ENCODE results near the gene RAMP1. TPM values are rescaled to one million over a fixed set of nuclear protein-coding genes. Genes with fewer than 3 reads are reported as not detected.
"Not testable (repeated sequence)": the region's sequence is repeated elsewhere in the genome, so short reads cannot be mapped to it uniquely, and the experiment has no call there.

RAMP1 gene
- total RNA-seq, 6 experiments from 2014 or later: 10.1 to 75.2 (median 37.5) TPM

- DNase-seq: no peak
- Histone ChIP-seq H3K27ac (peak overlapping the region in 1 of 3 donors; percentile 33), H3K4me1 (peaks cover 0 to 40% (median 13%) of the 10 kb centered on the region in 4 donors), H3K36me3 (no peaks in the 10 kb centered on the region), H3K4me3 (no peak overlapping the region), H3K9me3 (no peaks in the 10 kb centered on the region), H3K27me3 (no peaks in the 10 kb centered on the region)
- WGBS (ENCODE audit: insufficient coverage, low coverage, low lambda C conversion rate, missing lambda C conversion rate): 90% methylated on average over 7 of the region's 7 CpGs
- intact Hi-C loops (cut with DNase I): no loop called here
- TF ChIP-seq, protein P1, sequence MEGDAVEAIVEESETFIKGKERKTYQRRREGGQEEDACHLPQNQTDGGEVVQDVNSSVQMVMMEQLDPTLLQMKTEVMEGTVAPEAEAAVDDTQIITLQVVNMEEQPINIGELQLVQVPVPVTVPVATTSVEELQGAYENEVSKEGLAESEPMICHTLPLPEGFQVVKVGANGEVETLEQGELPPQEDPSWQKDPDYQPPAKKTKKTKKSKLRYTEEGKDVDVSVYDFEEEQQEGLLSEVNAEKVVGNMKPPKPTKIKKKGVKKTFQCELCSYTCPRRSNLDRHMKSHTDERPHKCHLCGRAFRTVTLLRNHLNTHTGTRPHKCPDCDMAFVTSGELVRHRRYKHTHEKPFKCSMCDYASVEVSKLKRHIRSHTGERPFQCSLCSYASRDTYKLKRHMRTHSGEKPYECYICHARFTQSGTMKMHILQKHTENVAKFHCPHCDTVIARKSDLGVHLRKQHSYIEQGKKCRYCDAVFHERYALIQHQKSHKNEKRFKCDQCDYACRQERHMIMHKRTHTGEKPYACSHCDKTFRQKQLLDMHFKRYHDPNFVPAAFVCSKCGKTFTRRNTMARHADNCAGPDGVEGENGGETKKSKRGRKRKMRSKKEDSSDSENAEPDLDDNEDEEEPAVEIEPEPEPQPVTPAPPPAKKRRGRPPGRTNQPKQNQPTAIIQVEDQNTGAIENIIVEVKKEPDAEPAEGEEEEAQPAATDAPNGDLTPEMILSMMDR (IDR thresholded peaks at IDR 0.05): no peak
- no peak for TF ChIP-seq POLR2A (IDR thresholded peaks at IDR 0.05)
- ATAC-seq: no peak
Observed at GRCh38 chr2:237865623-237866041, 6.2 kb downstream of the RAMP1 start.

GRCh38 chr2:237866101-237866621, 6.7 kb downstream of the RAMP1 start:
- DNase-seq: no peak
- H3K27ac ChIP-seq: no peak overlapping the region
- no peaks in the 10 kb centered on the region for H3K9me3 ChIP-seq
- TF ChIP-seq POLR2A (IDR thresholded peaks at IDR 0.05): no peak
- TF ChIP-seq, protein P1 (IDR thresholded peaks at IDR 0.05): no peak
- WGBS (ENCODE audit: insufficient coverage, low coverage, low lambda C conversion rate, missing lambda C conversion rate): 79% methylated on average over 11 of the region's 13 CpGs
- intact Hi-C loops (cut with DNase I): no loop called here
- no peak overlapping the region for H3K4me3 ChIP-seq
- H3K36me3 ChIP-seq: no peaks in the 10 kb centered on the region
- no peaks in the 10 kb centered on the region for H3K27me3 ChIP-seq
- peaks cover 0 to 36% (median 13%) of the 10 kb centered on the region in 4 donors for H3K4me1 ChIP-seq
- ATAC-seq: no peak

- Histone ChIP-seq H3K4me1 (peaks cover 0 to 23% (median 7%) of the 10 kb centered on the region in 4 donors), H3K27me3 (no peaks in the 10 kb centered on the region), H3K27ac (no peak overlapping the region), H3K9me3 (no peaks in the 10 kb centered on the region), H3K4me3 (no peak overlapping the region), H3K36me3 (no peaks in the 10 kb centered on the region)
- ATAC-seq (no peak), DNase-seq (no peak)
- TF ChIP-seq POLR2A (IDR thresholded peaks at IDR 0.05): no peak
- TF ChIP-seq, protein P1 (IDR thresholded peaks at IDR 0.05): no peak
- intact Hi-C loops (cut with DNase I): no loop called here
- 50% methylated on average over 1 of the region's 10 CpGs for WGBS (ENCODE audit: insufficient coverage, low coverage, low lambda C conversion rate, missing lambda C conversion rate)
Observed at GRCh38 chr2:237867465-237867864, 8.0 kb downstream of the RAMP1 start.

GRCh38 chr2:237868074-237868473, 8.7 kb downstream of the RAMP1 start:
- H3K36me3 ChIP-seq; H3K27me3 ChIP-seq; H3K9me3 ChIP-seq; DNase-seq; ATAC-seq; H3K27ac ChIP-seq; intact Hi-C loops (cut with DNase I); H3K4me3 ChIP-seq: not testable (repeated sequence)
- WGBS (ENCODE audit: insufficient coverage, low coverage, low lambda C conversion rate, missing lambda C conversion rate): 100% methylated on average over 1 of the region's 4 CpGs
- H3K4me1 ChIP-seq: peaks cover 0 to 17% (median 4%) of the 10 kb centered on the region in 4 donors

GRCh38 chr2:237868631-237869342, 9.4 kb downstream of the RAMP1 start:
- H3K4me1 ChIP-seq: peaks cover 0 to 10% (median 2%) of the 10 kb centered on the region in 4 donors
- DNase-seq (no peak), ATAC-seq (no peak)
- WGBS (ENCODE audit: insufficient coverage, low coverage, low lambda C conversion rate, missing lambda C conversion rate): 69% methylated on average over 21 of the region's 22 CpGs
- H3K36me3 ChIP-seq: no peaks in the 10 kb centered on the region
- TF ChIP-seq, protein P1 (IDR thresholded peaks at IDR 0.05): no peak
- no peak for TF ChIP-seq POLR2A (IDR thresholded peaks at IDR 0.05)
- no peaks in the 10 kb centered on the region for H3K9me3 ChIP-seq
- intact Hi-C loops (cut with DNase I): no loop called here
- no peaks in the 10 kb centered on the region for H3K27me3 ChIP-seq
- H3K27ac ChIP-seq: no peak overlapping the region
- no peak overlapping the region for H3K4me3 ChIP-seq

Data from right lobe of liver (tissue), 6 donors.